ENCODE results near the gene KIF5B. TPM values are rescaled to one million over a fixed set of nuclear protein-coding genes. Genes with fewer than 3 reads are reported as not detected.
A peak's percentile ranks its signal among the peaks of the same experiment; 100 is the strongest.

The KIF5B gene
- total RNA-seq, 1 experiment from 2014 or later: 148 TPM

DNA sequence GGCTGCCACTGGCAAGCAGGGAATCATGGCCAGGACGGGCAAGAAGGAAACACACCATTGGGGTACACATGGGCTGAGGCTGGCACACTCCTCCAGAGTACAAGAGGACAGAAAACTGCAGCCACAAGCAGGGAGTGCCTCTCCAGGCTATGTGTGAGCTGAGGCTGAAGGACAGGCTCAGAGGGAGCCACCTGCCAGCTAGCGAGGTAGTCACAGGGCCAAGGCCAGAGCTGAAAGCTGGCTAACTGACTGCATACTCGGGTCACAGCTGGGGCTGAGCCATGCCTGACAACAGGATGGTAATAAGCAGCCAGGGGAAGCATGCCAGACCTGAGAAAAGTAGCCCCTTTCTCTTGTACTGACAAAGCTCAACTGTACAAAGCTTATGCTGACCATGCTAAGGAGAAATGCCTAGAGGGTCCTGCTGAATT, 52.0 kb downstream of the KIF5B start:
- ChIA-PET POLR2A (ENCODE audit: low non-redundant PET) (no interaction called here), CTCF (interaction anchor here (0.5 to 0.9 kb wide), 3 partner anchors 27 to 361 kb away, joined by 3 to 6 read pairs (median 4); no protein-coding TSS in a partner anchor)
- no TSS peak for BruUV-seq (replicated peaks)
- TF ChIP-seq EZH2 (IDR thresholded peaks at IDR 0.05; ENCODE audit: borderline replicate concordance, low read depth, low read length, poor library complexity, severe bottlenecking): no peak
- TF ChIP-seq, protein P1, sequence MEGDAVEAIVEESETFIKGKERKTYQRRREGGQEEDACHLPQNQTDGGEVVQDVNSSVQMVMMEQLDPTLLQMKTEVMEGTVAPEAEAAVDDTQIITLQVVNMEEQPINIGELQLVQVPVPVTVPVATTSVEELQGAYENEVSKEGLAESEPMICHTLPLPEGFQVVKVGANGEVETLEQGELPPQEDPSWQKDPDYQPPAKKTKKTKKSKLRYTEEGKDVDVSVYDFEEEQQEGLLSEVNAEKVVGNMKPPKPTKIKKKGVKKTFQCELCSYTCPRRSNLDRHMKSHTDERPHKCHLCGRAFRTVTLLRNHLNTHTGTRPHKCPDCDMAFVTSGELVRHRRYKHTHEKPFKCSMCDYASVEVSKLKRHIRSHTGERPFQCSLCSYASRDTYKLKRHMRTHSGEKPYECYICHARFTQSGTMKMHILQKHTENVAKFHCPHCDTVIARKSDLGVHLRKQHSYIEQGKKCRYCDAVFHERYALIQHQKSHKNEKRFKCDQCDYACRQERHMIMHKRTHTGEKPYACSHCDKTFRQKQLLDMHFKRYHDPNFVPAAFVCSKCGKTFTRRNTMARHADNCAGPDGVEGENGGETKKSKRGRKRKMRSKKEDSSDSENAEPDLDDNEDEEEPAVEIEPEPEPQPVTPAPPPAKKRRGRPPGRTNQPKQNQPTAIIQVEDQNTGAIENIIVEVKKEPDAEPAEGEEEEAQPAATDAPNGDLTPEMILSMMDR (conservative IDR thresholded peaks at IDR 0.05; ENCODE audit: low read depth, low read length): no peak
- Histone ChIP-seq H3K36me3 (ENCODE audit: insufficient read depth, low read length, poor library complexity, severe bottlenecking) (peaks cover 13% of the 10 kb centered on the region), H3K4me3 (ENCODE audit: low read depth, low read length, poor library complexity, severe bottlenecking) (no peak overlapping the region), H3K27ac (ENCODE audit: low read depth, low read length, poor library complexity, severe bottlenecking) (no peak overlapping the region), H3K4me1 (ENCODE audit: insufficient read depth, low read length, poor library complexity, severe bottlenecking) (no peaks in the 10 kb centered on the region), H3K27me3 (replicated peaks; ENCODE audit: insufficient read depth, low read depth, low read length, poor library complexity) (no peaks in the 10 kb centered on the region), H3K9me3 (ENCODE audit: low read depth, low read length, poor library complexity, severe bottlenecking) (no peaks in the 10 kb centered on the region)
- intact Hi-C loops (cut with micrococcal nuclease; ENCODE audit: unreplicated experiment): loop anchor here (10.0 kb wide), 1 partner anchor 169 kb away; no protein-coding TSS in a partner anchor
- DNase-seq (ENCODE audit: low spot score): no peak

DNA sequence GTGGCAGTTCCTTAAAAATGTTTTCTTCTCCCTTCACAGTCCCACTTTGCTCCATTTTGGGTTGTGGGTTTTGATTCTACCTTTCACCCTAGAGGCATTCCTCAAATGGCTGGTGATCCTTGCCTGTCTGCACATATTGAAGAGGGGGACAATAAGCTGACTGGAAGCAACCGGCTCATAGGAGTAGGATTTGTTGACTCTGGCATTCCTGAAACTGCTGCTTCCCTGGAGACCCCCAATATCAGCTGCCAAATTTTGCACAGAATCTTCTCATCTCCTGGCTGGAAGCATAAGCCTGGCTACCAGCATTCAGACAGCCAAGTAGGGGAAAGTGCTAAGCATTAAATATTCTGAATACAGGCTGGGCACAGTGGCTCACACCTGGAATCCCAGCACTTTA, 53.7 kb downstream of the KIF5B start:
- ChIA-PET POLR2A (ENCODE audit: low non-redundant PET) (no interaction called here), CTCF (no interaction called here)
- BruUV-seq (replicated peaks): no TSS peak

DNA sequence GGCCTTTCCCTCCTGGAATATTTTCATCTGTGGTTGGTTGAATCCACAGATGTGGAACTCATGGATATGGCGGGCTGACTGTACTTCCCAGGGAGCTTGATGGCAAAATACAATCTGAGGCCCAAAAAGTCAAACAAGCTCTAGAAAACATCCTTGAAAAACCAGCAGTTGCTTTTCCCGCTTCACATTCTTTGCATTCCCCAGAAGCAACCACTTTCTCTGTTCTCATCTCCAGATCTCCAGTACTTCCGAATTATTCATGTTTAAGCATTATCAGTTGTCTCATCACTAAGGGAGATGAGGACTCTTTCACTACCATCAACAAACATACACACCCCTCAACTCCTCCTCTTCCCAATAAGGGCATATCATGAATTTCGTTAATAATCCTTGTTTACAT, 55.3 kb downstream of the KIF5B start:
- intact Hi-C loops (cut with micrococcal nuclease; ENCODE audit: unreplicated experiment): loop anchor here (10.0 kb wide), 1 partner anchor 166 kb away; no protein-coding TSS in a partner anchor
- peak; percentile 34 for DNase-seq (ENCODE audit: low spot score)
- no peak overlapping the region for H3K4me3 ChIP-seq (ENCODE audit: low read depth, low read length, poor library complexity, severe bottlenecking)
- CTCF ChIA-PET: no interaction called here
- H3K27me3 ChIP-seq (replicated peaks; ENCODE audit: insufficient read depth, low read depth, low read length, poor library complexity): no peaks in the 10 kb centered on the region
- no peaks in the 10 kb centered on the region for H3K9me3 ChIP-seq (ENCODE audit: low read depth, low read length, poor library complexity, severe bottlenecking)
- H3K36me3 ChIP-seq (ENCODE audit: insufficient read depth, low read length, poor library complexity, severe bottlenecking): no peaks in the 10 kb centered on the region
- no peak for TF ChIP-seq EZH2 (IDR thresholded peaks at IDR 0.05; ENCODE audit: borderline replicate concordance, low read depth, low read length, poor library complexity, severe bottlenecking)
- TF ChIP-seq, protein P1 (conservative IDR thresholded peaks at IDR 0.05; ENCODE audit: low read depth, low read length): no peak
- BruUV-seq (replicated peaks): no TSS peak
- H3K4me1 ChIP-seq (ENCODE audit: insufficient read depth, low read length, poor library complexity, severe bottlenecking): no peaks in the 10 kb centered on the region
- no peak overlapping the region for H3K27ac ChIP-seq (ENCODE audit: low read depth, low read length, poor library complexity, severe bottlenecking)
- POLR2A ChIA-PET (ENCODE audit: low non-redundant PET): no interaction called here

More for the DNA sequence above, 53.7 kb downstream of the KIF5B start:
- intact Hi-C loops (cut with micrococcal nuclease; ENCODE audit: unreplicated experiment): loop anchor here (10.0 kb wide), 1 partner anchor 168 kb away; no protein-coding TSS in a partner anchor
- Histone ChIP-seq H3K36me3 (ENCODE audit: insufficient read depth, low read length, poor library complexity, severe bottlenecking) (peaks cover 5% of the 10 kb centered on the region), H3K4me3 (ENCODE audit: low read depth, low read length, poor library complexity, severe bottlenecking) (no peak overlapping the region), H3K27me3 (replicated peaks; ENCODE audit: insufficient read depth, low read depth, low read length, poor library complexity) (no peaks in the 10 kb centered on the region), H3K4me1 (ENCODE audit: insufficient read depth, low read length, poor library complexity, severe bottlenecking) (no peaks in the 10 kb centered on the region), H3K27ac (ENCODE audit: low read depth, low read length, poor library complexity, severe bottlenecking) (no peak overlapping the region), H3K9me3 (ENCODE audit: low read depth, low read length, poor library complexity, severe bottlenecking) (no peaks in the 10 kb centered on the region)
- TF ChIP-seq, protein P1 (conservative IDR thresholded peaks at IDR 0.05; ENCODE audit: low read depth, low read length): no peak
- TF ChIP-seq EZH2 (IDR thresholded peaks at IDR 0.05; ENCODE audit: borderline replicate concordance, low read depth, low read length, poor library complexity, severe bottlenecking): no peak
- no peak for DNase-seq (ENCODE audit: low spot score)
